ENCODE data around the gene PPP1R12B.
"Not testable (repeated sequence)": the region's sequence is repeated elsewhere in the genome, so short reads cannot be mapped to it uniquely, and the experiment has no call there.

PPP1R12B gene

GRCh38 chr1:202636171-202636570 is 287.7 kb downstream of the PPP1R12B start:
- DNase-seq (ENCODE audit: low spot score); H3K9me3 Mint-ChIP-seq; H3K4me1 Mint-ChIP-seq (ENCODE audit: low read depth); H3K36me3 Mint-ChIP-seq (ENCODE audit: low read depth); H3K27ac Mint-ChIP-seq; H3K4me3 Mint-ChIP-seq: not testable (repeated sequence)
- H3K27me3 Mint-ChIP-seq (ENCODE audit: low read depth) = peaks cover 66% of the 10 kb centered on the region

- H3K27me3 Mint-ChIP-seq (ENCODE audit: low read depth) = peaks cover 67% of the 10 kb centered on the region
- not testable (repeated sequence) for H3K4me1 Mint-ChIP-seq (ENCODE audit: low read depth); H3K27ac Mint-ChIP-seq; DNase-seq (ENCODE audit: low spot score); H3K36me3 Mint-ChIP-seq (ENCODE audit: low read depth); H3K4me3 Mint-ChIP-seq; H3K9me3 Mint-ChIP-seq
Measured at GRCh38 chr1:202637321-202638018, 289.0 kb downstream of the PPP1R12B start.

GRCh38 chr1:202638019-202638700 is 289.7 kb downstream of the PPP1R12B start:
- DNase-seq (ENCODE audit: low spot score) = no peak
- H3K4me1 Mint-ChIP-seq (ENCODE audit: low read depth) = peaks cover 2% of the 10 kb centered on the region
- H3K4me3 Mint-ChIP-seq = no peak overlapping the region
- no peak overlapping the region for H3K27ac Mint-ChIP-seq
- H3K27me3 Mint-ChIP-seq (ENCODE audit: low read depth) = peaks cover 67% of the 10 kb centered on the region
- no peaks in the 10 kb centered on the region for H3K9me3 Mint-ChIP-seq
- no peaks in the 10 kb centered on the region for H3K36me3 Mint-ChIP-seq (ENCODE audit: low read depth)

DNA sequence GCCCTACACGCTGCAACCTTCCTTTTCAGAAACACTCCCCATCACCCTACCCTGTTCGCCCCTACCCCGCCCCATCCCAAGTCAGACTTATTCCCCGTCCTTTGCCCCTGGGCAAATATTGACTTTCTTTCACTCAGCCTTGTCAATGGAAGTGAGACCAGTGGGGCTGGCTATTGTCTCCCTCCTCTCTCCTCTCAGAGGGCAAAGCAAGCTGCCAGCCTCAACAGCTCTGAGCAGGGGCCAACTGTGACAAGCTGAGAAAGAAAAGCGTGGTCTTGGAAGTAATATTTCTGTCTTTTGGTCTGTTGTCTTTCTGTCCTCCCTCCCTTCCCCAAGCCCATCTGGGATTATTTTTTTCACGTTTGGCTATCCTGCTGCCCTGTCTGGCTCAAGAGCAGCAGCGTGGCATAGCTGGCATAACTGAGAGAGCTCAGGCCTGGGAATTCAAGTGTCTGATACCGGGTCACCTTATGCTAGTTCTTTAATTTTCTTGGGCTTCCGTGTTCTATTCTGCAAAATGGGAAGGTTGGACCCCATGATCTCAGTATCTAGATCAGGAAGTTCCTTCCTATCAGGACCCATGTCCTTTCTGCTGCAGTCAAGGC is 290.3 kb downstream of the PPP1R12B start:
- not testable (repeated sequence) for H3K4me3 Mint-ChIP-seq; H3K27ac Mint-ChIP-seq; DNase-seq (ENCODE audit: low spot score); H3K4me1 Mint-ChIP-seq (ENCODE audit: low read depth); H3K9me3 Mint-ChIP-seq; H3K36me3 Mint-ChIP-seq (ENCODE audit: low read depth)
- H3K27me3 Mint-ChIP-seq (ENCODE audit: low read depth) = peaks cover 67% of the 10 kb centered on the region

GRCh38 chr1:202639500-202639899 is 291.0 kb downstream of the PPP1R12B start:
- no peak overlapping the region for H3K4me3 Mint-ChIP-seq
- no peaks in the 10 kb centered on the region for H3K9me3 Mint-ChIP-seq
- no peak for DNase-seq (ENCODE audit: low spot score)
- no peak overlapping the region for H3K27ac Mint-ChIP-seq
- H3K4me1 Mint-ChIP-seq (ENCODE audit: low read depth) = peaks cover 3% of the 10 kb centered on the region
- no peaks in the 10 kb centered on the region for H3K36me3 Mint-ChIP-seq (ENCODE audit: low read depth)
- H3K27me3 Mint-ChIP-seq (ENCODE audit: low read depth) = peaks cover 72% of the 10 kb centered on the region

- no peak for DNase-seq (ENCODE audit: low spot score)
- Mint-ChIP-seq H3K4me3 (no peak overlapping the region), H3K4me1 (ENCODE audit: low read depth) (peaks cover 3% of the 10 kb centered on the region), H3K36me3 (ENCODE audit: low read depth) (no peaks in the 10 kb centered on the region), H3K27ac (no peak overlapping the region), H3K9me3 (no peaks in the 10 kb centered on the region), H3K27me3 (ENCODE audit: low read depth) (peaks cover 85% of the 10 kb centered on the region)
Measured at GRCh38 chr1:202642212-202642611, 293.7 kb downstream of the PPP1R12B start.

All from T-helper 2 cell treated with Interferon-gamma antibody and Interleukin-4, amounts not matched to agents 5 μg/mL and 100 μg/mL, for 36 hours (primary cell).